HEK293 (cell line): Measurements from ENCODE around the gene ZBTB25.

Experiments
- CTCF ChIA-PET: fragments of 350-600 bp; formaldehyde crosslinking; extraction: SDS; loops from one replicate; lab custom pipeline; 2021; ENCODE audit warnings: antibody characterized with exemption; lab: Yijun Ruan, JAX
- POLR2A ChIA-PET: fragments of 300-600 bp; formaldehyde crosslinking; extraction: SDS; loops from one replicate; lab custom pipeline; 2020; ENCODE audit warnings: antibody characterized with exemption, inconsistent platforms; lab: Yijun Ruan, JAX
- H3K27ac ChIP-seq: fragments of 200-500 bp; sonication (Bioruptor generic); 2 replicates; pipeline ENCODE4 v1.5.1; 2014; ENCODE audit warnings: low read depth, low read length, control low read depth, inconsistent platforms; ENCODE audit errors: extremely low read depth
- H3K36me3 ChIP-seq, 2 experiments: fragments of 200-500 bp in 1 of 2; sonication (Bioruptor generic) in 1 of 2; 1 replicate in 1 of 2; 2 replicates in 1 of 2; pipeline ENCODE4 v1.5.1; 2014 to 2017; ENCODE audit warnings: inconsistent platforms in 2 of 2, low read length in 2 of 2; ENCODE audit not compliant: control insufficient read depth in 2 of 2, insufficient read depth in 1 of 2
- H3K4me1 ChIP-seq: fragments of 200-500 bp; sonication (Bioruptor generic); 2 replicates; pipeline ENCODE4 v1.5.1; 2014; ENCODE audit warnings: mild to moderate bottlenecking, low read length, inconsistent platforms; ENCODE audit not compliant: control insufficient read depth, insufficient read depth
- H3K4me3 ChIP-seq: 2 replicates; pipeline ENCODE4 v1.5.1; 2011; ENCODE audit warnings: low read depth, mild to moderate bottlenecking, control low read depth, low read length, moderate library complexity
- H3K9me3 ChIP-seq: fragments of 200-500 bp; sonication (Bioruptor generic); 2 replicates; pipeline ENCODE4 v1.5.1; 2014; ENCODE audit warnings: low read depth, low read length, inconsistent platforms; ENCODE audit not compliant: control insufficient read depth, insufficient read depth
- GFI1B ChIP-seq: fragments of 450-650 bp; formaldehyde crosslinking; IDR thresholded peaks from 2 replicates; pipeline ENCODE4 v1.5.1; 2016; ENCODE audit warnings: missing biosample characterization, missing genetic modification characterization
- KLF7 ChIP-seq: fragments of 450-650 bp; formaldehyde crosslinking; IDR thresholded peaks from 2 replicates; pipeline ENCODE4 v1.5.1; 2016; ENCODE audit warnings: missing biosample characterization, missing genetic modification characterization, borderline replicate concordance
- PRDM10 ChIP-seq: fragments of 450-650 bp; formaldehyde crosslinking; IDR thresholded peaks from 2 replicates; pipeline ENCODE4 v1.5.1; 2016; ENCODE audit warnings: missing biosample characterization, missing genetic modification characterization
- TRIM28 ChIP-seq: IDR thresholded peaks from 2 replicates; pipeline ENCODE4 v1.6.1; 2011; ENCODE audit warnings: low read length, control low read depth, borderline replicate concordance
- TSHZ1 ChIP-seq: fragments of 450-650 bp; formaldehyde crosslinking; IDR thresholded peaks from 2 replicates; pipeline ENCODE4 v1.5.1; 2016; ENCODE audit warnings: missing biosample characterization, missing genetic modification characterization, borderline replicate concordance
- ZBTB1 ChIP-seq: fragments of 450-650 bp; formaldehyde crosslinking; IDR thresholded peaks from 2 replicates; pipeline ENCODE4 v1.5.1; 2016; ENCODE audit warnings: missing biosample characterization, missing genetic modification characterization
- ZFP3 ChIP-seq: fragments of 450-650 bp; formaldehyde crosslinking; IDR thresholded peaks from 2 replicates; pipeline ENCODE4 v1.5.1; 2016; ENCODE audit warnings: low read depth, missing biosample characterization, missing genetic modification characterization
- ZFP41 ChIP-seq: fragments of 450-650 bp; formaldehyde crosslinking; IDR thresholded peaks from 2 replicates; pipeline ENCODE4 v1.5.1; 2016; ENCODE audit warnings: missing biosample characterization, missing genetic modification characterization, borderline replicate concordance
- ZNF148 ChIP-seq: fragments of 450-650 bp; formaldehyde crosslinking; IDR thresholded peaks from 2 replicates; pipeline ENCODE4 v1.5.0; 2017; ENCODE audit warnings: missing biosample characterization, missing genetic modification characterization, borderline replicate concordance
- ZNF239 ChIP-seq: fragments of 450-650 bp; formaldehyde crosslinking; IDR thresholded peaks from 2 replicates; pipeline ENCODE4 v1.5.1; 2016; ENCODE audit warnings: missing biosample characterization, missing genetic modification characterization
- ZNF311 ChIP-seq: fragments of 450-650 bp; formaldehyde crosslinking; IDR thresholded peaks from 2 replicates; pipeline ENCODE4 v1.5.1; 2017; ENCODE audit warnings: missing biosample characterization, missing genetic modification characterization, borderline replicate concordance
- ZNF37A ChIP-seq: fragments of 450-650 bp; IDR thresholded peaks from 2 replicates; pipeline ENCODE4 v1.5.1; 2018; ENCODE audit warnings: missing biosample characterization, missing genetic modification characterization
- ZNF580 ChIP-seq: fragments of 450-650 bp; formaldehyde crosslinking; IDR thresholded peaks from 2 replicates; pipeline ENCODE4 v1.5.1; 2016; ENCODE audit warnings: missing biosample characterization, missing genetic modification characterization

The ZBTB25 gene

GRCh38 chr14:64496764-64497163 lies 6.9 kb downstream of the ZBTB25 start:
- ChIA-PET CTCF (interaction anchor here (0.6 to 1.4 kb wide), 3 partner anchors 12 to 1058 kb away, joined by 3 to 4 read pairs (median 4); no protein-coding TSS in a partner anchor), POLR2A (interaction anchor here (1.1 to 1.6 kb wide), 2 partner anchors 8 to 9 kb away, joined by 3 to 5 read pairs; partner anchors contain the start of gene ZBTB1)
- no peak for TF ChIP-seq ZNF311 (tag by site-specific recombination)
- TF ChIP-seq ZBTB1, result no peak
- no peak for TF ChIP-seq KLF7
- no peak for TF ChIP-seq ZNF37A
- no peak overlapping the region for H3K4me3 ChIP-seq
- peaks cover 11% of the 10 kb centered on the region for H3K4me1 ChIP-seq
- H3K9me3 ChIP-seq, result no peaks in the 10 kb centered on the region
- H3K36me3 ChIP-seq, result peaks cover 11 to 17% of the 10 kb centered on the region in 2 experiments; a peak in 2 of 3 replicates
- no peak overlapping the region for H3K27ac ChIP-seq

GRCh38 chr14:64495252-64495651 lies 8.4 kb downstream of the ZBTB25 start:
- no peaks in the 10 kb centered on the region for H3K9me3 ChIP-seq
- no peak for TF ChIP-seq TRIM28
- TF ChIP-seq PRDM10 (tag by site-specific recombination), result peak; percentile 72
- TF ChIP-seq ZNF239 (tag by site-specific recombination), result no peak
- peaks cover 17 to 24% of the 10 kb centered on the region in 2 experiments; a peak in 2 of 3 replicates for H3K36me3 ChIP-seq
- H3K27ac ChIP-seq, result no peak overlapping the region
- ChIA-PET POLR2A (interaction anchor here (1.6 kb wide), 1 partner anchor 9 kb away, joined by 5 read pairs; the partner anchor contains the start of gene ZBTB1), CTCF (interaction anchor here (1.0 kb wide), 1 partner anchor 16 kb away, joined by 4 read pairs; no protein-coding TSS in a partner anchor)
- H3K4me3 ChIP-seq, result no peak overlapping the region
- H3K4me1 ChIP-seq, result peaks cover 7% of the 10 kb centered on the region

- H3K36me3 ChIP-seq, result peaks cover 25 to 34% of the 10 kb centered on the region in 2 experiments; a peak in 2 of 3 replicates
- POLR2A ChIA-PET, result interaction anchor here (0.7 to 1.2 kb wide), 2 partner anchors 9 to 11 kb away, joined by 3 to 4 read pairs; no protein-coding TSS in a partner anchor
- no peaks in the 10 kb centered on the region for H3K4me1 ChIP-seq
- no peak overlapping the region for H3K27ac ChIP-seq
- no peak overlapping the region for H3K4me3 ChIP-seq
- H3K9me3 ChIP-seq, result no peaks in the 10 kb centered on the region
- no peak for TF ChIP-seq ZNF148 (tag by site-specific recombination)
- no peak for TF ChIP-seq ZFP41
- TF ChIP-seq TSHZ1 (tag by site-specific recombination), result no peak
- TF ChIP-seq ZFP3, result no peak
- no peak for TF ChIP-seq GFI1B
- no peak for TF ChIP-seq ZNF580 (tag by site-specific recombination)
- CTCF ChIA-PET, result interaction anchor here (0.8 to 1.0 kb wide), 2 partner anchors 16 to 271 kb away, joined by 3 to 5 read pairs; no protein-coding TSS in a partner anchor
These were observed 10.2 kb downstream of the ZBTB25 start for GRCh38 chr14:64493455-64493854.
